ENCODE results near the gene PAK2. TPM values are rescaled to one million over a fixed set of nuclear protein-coding genes. Genes with fewer than 3 reads are reported as not detected.
"Not testable (repeated sequence)": the region's sequence is repeated elsewhere in the genome, so short reads cannot be mapped to it uniquely, and the experiment has no call there.

The PAK2 gene
- total RNA-seq, 1 experiment from 2014 or later, result 70.4 TPM

- H3K27me3 Mint-ChIP-seq (ENCODE audit: unreplicated experiment), result no peaks in the 10 kb centered on the region
- peaks cover 6% of the 10 kb centered on the region for H3K36me3 Mint-ChIP-seq (ENCODE audit: insufficient read depth, unreplicated experiment)
- no peak overlapping the region for H3K27ac Mint-ChIP-seq (ENCODE audit: unreplicated experiment)
- CTCF ChIA-PET, result no interaction called here
- no peaks in the 10 kb centered on the region for H3K9me3 Mint-ChIP-seq (ENCODE audit: low read depth, unreplicated experiment)
- no peaks in the 10 kb centered on the region for H3K4me1 Mint-ChIP-seq (ENCODE audit: low read depth, unreplicated experiment)
- no TSS peak for BruUV-seq (replicated peaks)
- intact Hi-C loops (cut with micrococcal nuclease; ENCODE audit: unreplicated experiment), result loop anchor here (5.0 kb wide), 1 partner anchor 104 kb away; the partner anchor contains the start of gene NCBP2
- DNase-seq, result peak; percentile 58
- TF ChIP-seq CTCF (IDR thresholded peaks at IDR 0.05; ENCODE audit: unreplicated experiment), result peak; percentile 52
- H3K4me3 Mint-ChIP-seq (ENCODE audit: low read depth, unreplicated experiment), result no peak overlapping the region
Observed at GRCh38 chr3:196837819-196838420, 98.3 kb downstream of the PAK2 start.

GRCh38 chr3:196839351-196839750 is 99.7 kb downstream of the PAK2 start:
- H3K27ac Mint-ChIP-seq (ENCODE audit: unreplicated experiment); DNase-seq; H3K36me3 Mint-ChIP-seq (ENCODE audit: insufficient read depth, unreplicated experiment); H3K27me3 Mint-ChIP-seq (ENCODE audit: unreplicated experiment); BruUV-seq (replicated peaks); H3K4me1 Mint-ChIP-seq (ENCODE audit: low read depth, unreplicated experiment); CTCF ChIA-PET; H3K4me3 Mint-ChIP-seq (ENCODE audit: low read depth, unreplicated experiment); H3K9me3 Mint-ChIP-seq (ENCODE audit: low read depth, unreplicated experiment): not testable (repeated sequence)
- intact Hi-C loops (cut with micrococcal nuclease; ENCODE audit: unreplicated experiment), result loop anchor here (5.0 kb wide), 1 partner anchor 103 kb away; the partner anchor contains the start of gene NCBP2

- no peak overlapping the region for H3K27ac Mint-ChIP-seq (ENCODE audit: unreplicated experiment)
- DNase-seq, result no peak
- H3K4me1 Mint-ChIP-seq (ENCODE audit: low read depth, unreplicated experiment), result no peaks in the 10 kb centered on the region
- CTCF ChIA-PET, result interaction anchor here (0.7 kb wide), 1 partner anchor 37 kb away, joined by 3 read pairs; no protein-coding TSS in a partner anchor
- no peaks in the 10 kb centered on the region for H3K9me3 Mint-ChIP-seq (ENCODE audit: low read depth, unreplicated experiment)
- TF ChIP-seq CTCF (IDR thresholded peaks at IDR 0.05; ENCODE audit: unreplicated experiment), result no peak
- intact Hi-C loops (cut with micrococcal nuclease; ENCODE audit: unreplicated experiment), result no loop called here
- no peaks in the 10 kb centered on the region for H3K27me3 Mint-ChIP-seq (ENCODE audit: unreplicated experiment)
- BruUV-seq (replicated peaks), result no TSS peak
- no peak overlapping the region for H3K4me3 Mint-ChIP-seq (ENCODE audit: low read depth, unreplicated experiment)
- no peaks in the 10 kb centered on the region for H3K36me3 Mint-ChIP-seq (ENCODE audit: insufficient read depth, unreplicated experiment)
Observed at GRCh38 chr3:196842567-196843434, 103.1 kb downstream of the PAK2 start.

GRCh38 chr3:196843435-196844110 is 103.9 kb downstream of the PAK2 start:
- no peak overlapping the region for H3K27ac Mint-ChIP-seq (ENCODE audit: unreplicated experiment)
- no peaks in the 10 kb centered on the region for H3K27me3 Mint-ChIP-seq (ENCODE audit: unreplicated experiment)
- intact Hi-C loops (cut with micrococcal nuclease; ENCODE audit: unreplicated experiment), result no loop called here
- no peak for DNase-seq
- BruUV-seq (replicated peaks), result no TSS peak
- CTCF ChIA-PET, result interaction anchor here (0.7 kb wide), 1 partner anchor 37 kb away, joined by 3 read pairs; no protein-coding TSS in a partner anchor
- no peaks in the 10 kb centered on the region for H3K36me3 Mint-ChIP-seq (ENCODE audit: insufficient read depth, unreplicated experiment)
- no peak for TF ChIP-seq CTCF (IDR thresholded peaks at IDR 0.05; ENCODE audit: unreplicated experiment)
- H3K9me3 Mint-ChIP-seq (ENCODE audit: low read depth, unreplicated experiment), result no peaks in the 10 kb centered on the region
- no peak overlapping the region for H3K4me3 Mint-ChIP-seq (ENCODE audit: low read depth, unreplicated experiment)
- no peaks in the 10 kb centered on the region for H3K4me1 Mint-ChIP-seq (ENCODE audit: low read depth, unreplicated experiment)

GRCh38 chr3:196844235-196845219 is 104.9 kb downstream of the PAK2 start:
- H3K4me3 Mint-ChIP-seq (ENCODE audit: low read depth, unreplicated experiment); H3K9me3 Mint-ChIP-seq (ENCODE audit: low read depth, unreplicated experiment); H3K36me3 Mint-ChIP-seq (ENCODE audit: insufficient read depth, unreplicated experiment); DNase-seq; intact Hi-C loops (cut with micrococcal nuclease; ENCODE audit: unreplicated experiment); H3K27ac Mint-ChIP-seq (ENCODE audit: unreplicated experiment); H3K4me1 Mint-ChIP-seq (ENCODE audit: low read depth, unreplicated experiment); CTCF ChIA-PET; H3K27me3 Mint-ChIP-seq (ENCODE audit: unreplicated experiment); BruUV-seq (replicated peaks): not testable (repeated sequence)

- H3K27ac Mint-ChIP-seq (ENCODE audit: unreplicated experiment); H3K36me3 Mint-ChIP-seq (ENCODE audit: insufficient read depth, unreplicated experiment); CTCF ChIA-PET; H3K4me3 Mint-ChIP-seq (ENCODE audit: low read depth, unreplicated experiment); intact Hi-C loops (cut with micrococcal nuclease; ENCODE audit: unreplicated experiment); H3K4me1 Mint-ChIP-seq (ENCODE audit: low read depth, unreplicated experiment); H3K27me3 Mint-ChIP-seq (ENCODE audit: unreplicated experiment); H3K9me3 Mint-ChIP-seq (ENCODE audit: low read depth, unreplicated experiment); BruUV-seq (replicated peaks); DNase-seq: not testable (repeated sequence)
Observed at GRCh38 chr3:196848375-196848774, 108.7 kb downstream of the PAK2 start.

All from Calu3 (cell line).